Fibroblast of peridontal ligament (primary cell): ENCODE measurements around the gene NEDD4L.
"Not testable (repeated sequence)": the region's sequence is repeated elsewhere in the genome, so short reads cannot be mapped to it uniquely, and the experiment has no call there.

Experiments used
- DNase-seq: peaks from one replicate; pipeline ENCODE4 v3.0.0-alpha.2; 2010; ENCODE audit errors: extremely low read depth

NEDD4L gene

GRCh38 chr18:58264840-58265239, 220.8 kb downstream of the NEDD4L start:
- no peak for DNase-seq

- DNase-seq = not testable (repeated sequence)
Observed at GRCh38 chr18:58265489-58265888, 221.5 kb downstream of the NEDD4L start.

GRCh38 chr18:58266291-58266690, 222.3 kb downstream of the NEDD4L start:
- DNase-seq = peak; percentile 76

- peak; percentile 61 for DNase-seq
Observed at GRCh38 chr18:58267493-58267892, 223.5 kb downstream of the NEDD4L start.

DNA sequence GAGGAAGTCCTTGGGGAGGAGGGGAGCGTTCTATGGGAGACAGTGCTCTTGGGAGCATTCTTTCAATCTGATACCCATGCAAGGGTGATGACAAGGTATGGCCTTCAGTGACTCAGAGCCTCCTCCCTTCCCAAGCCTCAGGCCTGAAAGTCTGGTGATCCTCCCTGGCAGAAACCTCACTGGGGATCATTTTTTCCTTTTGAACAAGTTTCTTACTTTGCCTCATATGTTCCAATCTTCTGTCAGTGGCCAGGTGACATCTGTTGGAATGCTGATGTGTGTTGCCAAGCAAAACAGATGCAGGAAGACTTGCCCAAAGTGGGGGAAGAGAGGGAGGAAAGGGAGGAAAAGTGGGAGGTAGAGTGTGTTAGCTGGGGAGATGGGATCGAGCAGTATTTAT, 224.8 kb downstream of the NEDD4L start:
- no peak for DNase-seq

- DNase-seq = no peak
Observed at GRCh38 chr18:58269931-58270330, 225.9 kb downstream of the NEDD4L start.

- DNase-seq = no peak
Observed at GRCh38 chr18:58270396-58270795, 226.4 kb downstream of the NEDD4L start.

- no peak for DNase-seq
Observed at GRCh38 chr18:58271770-58272169, 227.7 kb downstream of the NEDD4L start.

DNA sequence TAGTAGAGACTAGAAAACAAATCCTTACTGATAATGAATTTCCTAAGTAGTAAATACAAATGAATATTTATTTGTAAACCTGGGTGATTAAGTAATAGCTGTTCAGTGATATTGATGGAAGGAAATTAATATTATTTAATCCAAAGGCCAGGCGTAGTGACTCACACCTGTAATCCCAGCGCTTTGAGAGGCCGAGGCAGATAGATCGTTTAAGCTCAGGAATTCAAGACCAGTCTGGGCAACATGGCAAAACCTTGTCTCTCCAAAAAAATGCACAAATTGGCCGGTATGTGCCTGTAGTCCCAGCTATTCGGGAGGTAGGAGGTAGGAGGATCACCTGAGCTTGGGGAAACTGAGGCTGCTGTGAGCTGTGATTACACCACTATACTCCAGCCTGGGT, 228.2 kb downstream of the NEDD4L start:
- no peak for DNase-seq

GRCh38 chr18:58272779-58273435, 228.9 kb downstream of the NEDD4L start:
- no peak for DNase-seq

DNA sequence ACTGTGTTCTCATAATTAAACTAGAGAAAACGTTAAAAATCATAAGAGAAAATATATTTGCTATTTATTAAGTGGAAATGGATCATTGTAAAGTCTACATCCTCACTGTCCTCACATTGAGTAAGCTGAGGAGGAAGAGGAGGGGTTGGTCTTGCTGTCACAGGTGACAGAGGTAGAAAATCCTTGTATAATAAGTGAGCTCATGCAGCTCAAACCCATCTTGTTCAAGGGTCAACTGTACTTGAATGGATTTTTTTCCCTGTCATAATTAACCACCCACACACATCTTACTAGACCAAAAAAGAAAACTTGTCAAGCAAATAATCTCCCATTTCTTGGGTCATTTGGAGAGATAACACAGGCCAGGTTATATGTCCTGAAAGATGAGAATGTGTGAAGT, 231.2 kb downstream of the NEDD4L start:
- no peak for DNase-seq

- no peak for DNase-seq
Observed at GRCh38 chr18:58276789-58277739, 233.0 kb downstream of the NEDD4L start.

- no peak for DNase-seq
Observed at GRCh38 chr18:58279504-58280175, 235.6 kb downstream of the NEDD4L start.

DNA sequence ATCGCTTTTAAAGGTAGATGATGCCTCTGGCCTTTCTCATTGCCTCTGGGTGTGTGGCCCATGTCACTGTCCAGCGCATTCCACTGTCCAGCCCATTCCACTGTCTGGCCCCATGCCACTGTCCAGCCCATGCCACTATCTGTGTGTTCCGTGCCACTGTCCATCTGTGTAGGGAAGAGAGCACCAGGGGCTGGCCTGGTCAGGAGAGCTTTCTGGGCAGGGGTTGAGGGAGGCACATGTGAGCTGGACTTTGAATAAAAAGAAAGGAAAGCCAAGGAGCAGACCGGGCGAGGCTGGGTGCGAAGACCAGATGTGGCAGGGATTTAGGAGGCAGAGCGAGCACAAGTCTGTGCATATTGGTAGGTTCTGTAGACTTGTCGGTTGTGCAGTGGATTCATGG, 236.2 kb downstream of the NEDD4L start:
- DNase-seq = no peak

- DNase-seq = not testable (repeated sequence)
Observed at GRCh38 chr18:58282872-58283271, 238.8 kb downstream of the NEDD4L start.

- DNase-seq = no peak
Observed at GRCh38 chr18:58284699-58285448, 240.8 kb downstream of the NEDD4L start.

DNA sequence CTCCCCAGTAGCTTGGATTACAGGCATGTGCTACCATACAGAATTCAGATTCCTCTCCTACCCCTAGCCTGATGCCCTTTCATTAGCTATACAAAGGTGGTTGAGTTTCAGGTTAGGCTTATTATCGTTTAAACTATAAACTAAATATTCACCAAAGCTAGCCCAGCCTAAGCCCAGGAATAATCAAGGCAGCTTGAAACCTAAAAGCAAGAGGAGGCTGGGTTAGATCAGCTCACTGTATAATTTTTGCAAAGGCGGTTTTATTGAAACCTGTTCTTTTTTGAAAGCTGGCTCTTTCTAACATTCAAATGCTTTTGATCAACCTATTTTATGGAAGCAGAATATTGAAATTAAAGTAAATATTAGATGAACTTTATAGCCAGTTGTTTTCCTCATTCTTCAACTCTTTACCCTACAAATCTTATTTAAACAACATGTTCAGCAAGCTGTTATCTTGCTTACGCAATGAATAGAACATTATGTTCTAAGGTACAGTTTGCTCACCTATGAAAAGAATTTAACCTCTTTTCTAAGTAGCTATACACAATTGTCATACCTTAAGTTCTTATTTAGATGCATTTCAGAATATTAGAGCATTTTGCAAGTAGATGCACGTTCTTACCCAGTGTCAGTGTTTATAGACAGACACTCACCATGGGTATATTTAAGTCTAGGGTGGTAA, 241.6 kb downstream of the NEDD4L start:
- no peak for DNase-seq

DNA sequence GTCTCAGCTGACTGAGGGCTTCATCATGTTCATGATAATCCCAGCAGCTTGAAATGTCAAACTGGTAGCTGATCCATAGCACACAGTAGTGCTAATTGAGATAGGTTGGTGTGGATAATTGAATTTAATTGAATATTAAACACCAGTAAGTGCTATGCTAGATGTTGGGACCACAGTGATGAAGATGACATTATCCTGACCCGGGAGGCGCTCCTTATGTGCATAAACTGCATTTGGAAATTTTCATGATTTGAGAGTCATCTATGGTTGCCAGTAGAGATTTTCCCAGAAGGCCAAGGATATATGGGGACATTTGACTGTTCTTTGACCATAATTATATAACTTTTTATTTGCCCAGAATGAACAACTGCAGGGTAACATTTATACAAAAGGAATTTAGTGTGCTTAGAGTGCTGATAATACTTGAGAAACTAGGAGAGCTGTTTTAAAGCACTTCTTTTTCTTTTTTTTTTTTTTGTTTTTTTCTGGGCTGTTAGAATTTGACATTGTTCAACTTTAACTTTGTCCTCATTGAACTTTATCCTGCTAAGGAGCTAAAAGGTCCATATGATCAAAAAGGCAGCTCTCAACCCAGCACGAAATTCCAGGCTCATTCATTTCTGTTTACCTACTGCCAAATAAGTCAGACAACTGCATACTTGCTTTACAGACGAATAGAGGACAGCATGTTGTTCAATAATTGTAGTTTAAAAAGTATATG, 242.8 kb downstream of the NEDD4L start:
- no peak for DNase-seq

GRCh38 chr18:58287353-58288274, 243.6 kb downstream of the NEDD4L start:
- DNase-seq = no peak
